Fibroblast of skin of left quadriceps (primary cell): ENCODE data around the gene SELENOS.

Experiments
- DNase-seq, 2 experiments: peaks; one replicate each; pipeline ENCODE4 v3.0.0-alpha.2; 2013; ENCODE audit warnings: low read depth in 2 of 2

Gene SELENOS

DNA sequence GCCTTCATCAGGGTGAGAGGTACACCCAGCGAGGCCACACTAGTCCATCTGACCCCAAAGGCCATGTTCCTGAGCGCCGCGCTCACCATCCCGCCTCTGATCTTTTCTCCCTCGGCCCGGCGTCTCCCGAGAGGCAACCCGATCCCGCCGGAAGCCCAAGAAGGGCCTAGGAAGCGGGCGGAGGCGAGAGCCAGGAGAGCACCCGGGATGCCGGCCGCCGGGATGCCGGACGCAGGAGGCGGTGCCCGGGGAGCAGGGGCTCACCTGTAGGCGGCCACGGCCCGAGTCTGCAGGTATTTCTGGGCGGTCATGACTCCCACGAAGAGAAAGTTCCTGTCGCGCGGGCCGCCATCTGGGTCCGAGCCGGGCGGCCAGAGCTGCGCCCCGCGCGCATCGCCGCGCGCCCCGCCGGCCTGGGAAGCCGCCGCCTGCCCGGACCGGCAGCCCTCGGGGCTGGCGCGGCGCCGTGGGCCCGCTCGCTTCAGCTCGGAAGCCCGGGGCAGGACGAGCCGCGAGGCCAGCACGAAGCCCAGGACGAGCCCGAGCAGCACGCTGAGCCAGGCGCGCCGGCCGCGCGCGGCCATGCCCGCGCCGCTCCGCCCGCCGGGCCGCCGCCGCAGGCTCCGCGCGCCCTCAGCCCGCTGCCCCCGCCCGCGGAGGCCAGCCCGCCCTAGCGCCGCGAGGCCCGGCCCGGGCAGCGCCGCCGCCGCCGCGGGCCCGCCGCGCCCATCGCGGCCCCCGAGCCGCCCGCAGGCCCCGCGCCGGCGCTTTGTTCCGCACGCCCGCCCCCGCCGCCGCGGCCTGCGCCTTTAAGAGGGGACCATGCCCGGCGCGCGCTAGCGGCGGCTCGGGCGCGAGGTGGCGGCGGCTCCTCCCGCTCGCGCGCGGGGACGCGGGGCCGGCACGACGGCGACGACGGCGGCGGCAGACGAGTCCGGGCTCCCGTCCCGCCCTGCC is 26.1 kb downstream of the SELENOS start:
- DNase-seq = no peak

DNA sequence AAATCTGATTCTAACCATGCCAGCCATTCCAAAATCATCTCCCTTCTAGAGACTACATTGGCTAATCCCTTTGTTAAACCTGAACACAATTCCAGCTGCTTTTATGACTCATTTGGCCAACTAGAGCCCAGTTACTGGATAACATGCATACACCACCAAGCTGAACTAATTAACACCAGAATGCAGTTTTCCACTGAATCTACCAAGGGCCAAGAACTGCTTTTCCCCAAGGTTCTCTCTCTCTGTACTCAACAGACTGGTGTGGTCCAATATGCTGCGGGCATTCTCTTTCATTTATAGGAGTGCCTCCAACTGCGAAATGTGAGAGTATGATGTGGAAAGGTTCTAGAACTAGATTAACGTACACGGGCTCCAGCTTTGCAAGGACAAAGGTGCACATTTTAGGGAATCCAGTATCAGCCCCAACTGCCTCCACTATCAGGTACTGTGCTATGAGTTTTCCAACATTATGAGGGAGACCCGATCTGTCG is 26.9 kb downstream of the SELENOS start:
- DNase-seq = peak; percentile 79 to 80

DNA sequence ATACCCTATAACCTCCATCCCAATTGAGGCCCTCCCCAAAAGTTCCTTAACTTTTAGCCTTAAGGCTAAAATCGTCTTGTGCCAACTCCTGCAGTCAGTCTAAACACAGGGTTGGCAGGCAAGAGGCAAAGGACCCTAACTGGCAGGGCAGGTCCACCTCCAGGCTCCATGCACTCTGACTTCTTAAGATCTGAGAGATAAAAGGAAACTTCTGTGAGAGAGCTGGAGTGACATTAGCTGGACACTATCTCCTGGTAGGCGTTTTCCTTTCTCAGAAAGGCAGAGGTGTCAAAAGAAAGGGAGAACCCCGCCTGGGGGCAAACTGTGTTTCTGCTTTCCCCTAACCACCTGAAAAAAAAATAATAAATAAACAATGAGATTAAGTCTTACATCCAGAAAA is 29.0 kb downstream of the SELENOS start:
- DNase-seq = no peak

DNA sequence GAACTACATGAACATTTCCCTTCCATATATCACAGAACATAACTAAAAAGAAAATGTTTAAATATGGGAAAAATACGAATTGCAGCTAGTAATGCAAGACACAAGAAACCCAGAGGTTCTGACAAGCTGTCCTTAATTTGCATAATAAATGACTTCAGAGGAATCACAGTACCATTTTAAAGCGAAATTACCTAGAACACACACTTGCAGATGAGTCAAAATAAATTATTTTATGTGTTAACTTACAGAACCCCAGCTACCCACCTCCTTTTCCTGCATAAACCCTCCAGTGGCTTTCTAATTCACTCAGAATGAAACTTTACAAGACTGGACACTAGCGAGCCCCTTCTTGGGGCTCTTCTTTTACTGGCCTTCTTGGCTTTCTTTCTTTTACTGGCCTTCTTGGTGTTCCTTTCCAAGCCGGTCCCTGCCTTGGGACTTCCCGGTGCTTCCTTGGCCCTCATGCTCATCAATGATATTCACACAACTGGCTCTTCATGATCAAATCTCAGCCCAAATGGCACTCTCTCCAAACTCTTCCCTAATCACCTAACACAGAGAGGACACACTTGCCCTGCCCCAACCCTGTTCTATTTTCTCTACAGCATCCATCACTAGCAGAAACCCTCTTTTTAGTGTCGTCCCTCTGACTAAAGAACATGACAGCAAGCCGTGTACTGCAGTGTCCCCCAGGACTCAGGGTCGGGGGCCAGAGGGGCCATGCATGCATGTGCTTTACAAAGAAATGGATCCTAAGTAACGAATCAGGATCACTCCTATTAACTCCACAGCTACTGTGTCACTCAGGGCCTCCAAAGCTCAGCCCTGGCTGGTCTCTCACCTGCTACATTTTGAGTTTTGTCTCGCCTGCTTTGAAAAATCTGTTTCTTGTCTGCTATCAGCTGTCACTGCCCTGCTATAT is 30.2 kb downstream of the SELENOS start:
- no peak for DNase-seq

DNA sequence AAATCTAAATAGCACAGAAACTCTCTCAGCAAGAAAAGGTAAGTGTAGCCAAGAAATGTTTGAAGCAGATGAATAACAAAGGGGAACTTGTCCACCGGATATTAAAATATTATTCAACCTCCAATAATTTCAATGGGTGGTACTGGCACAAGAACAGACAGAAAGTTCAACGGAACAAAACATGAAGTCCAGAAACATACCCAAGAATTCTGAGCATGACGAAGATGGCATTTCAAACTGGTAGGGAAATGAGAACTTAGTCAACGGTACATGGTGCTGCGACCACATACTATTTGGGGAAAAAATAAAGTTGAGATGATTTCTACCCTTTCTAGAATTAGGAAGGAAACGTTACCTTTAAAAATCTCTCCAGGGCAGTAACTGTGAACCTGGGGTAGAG is 30.9 kb downstream of the SELENOS start:
- DNase-seq = no peak

DNA sequence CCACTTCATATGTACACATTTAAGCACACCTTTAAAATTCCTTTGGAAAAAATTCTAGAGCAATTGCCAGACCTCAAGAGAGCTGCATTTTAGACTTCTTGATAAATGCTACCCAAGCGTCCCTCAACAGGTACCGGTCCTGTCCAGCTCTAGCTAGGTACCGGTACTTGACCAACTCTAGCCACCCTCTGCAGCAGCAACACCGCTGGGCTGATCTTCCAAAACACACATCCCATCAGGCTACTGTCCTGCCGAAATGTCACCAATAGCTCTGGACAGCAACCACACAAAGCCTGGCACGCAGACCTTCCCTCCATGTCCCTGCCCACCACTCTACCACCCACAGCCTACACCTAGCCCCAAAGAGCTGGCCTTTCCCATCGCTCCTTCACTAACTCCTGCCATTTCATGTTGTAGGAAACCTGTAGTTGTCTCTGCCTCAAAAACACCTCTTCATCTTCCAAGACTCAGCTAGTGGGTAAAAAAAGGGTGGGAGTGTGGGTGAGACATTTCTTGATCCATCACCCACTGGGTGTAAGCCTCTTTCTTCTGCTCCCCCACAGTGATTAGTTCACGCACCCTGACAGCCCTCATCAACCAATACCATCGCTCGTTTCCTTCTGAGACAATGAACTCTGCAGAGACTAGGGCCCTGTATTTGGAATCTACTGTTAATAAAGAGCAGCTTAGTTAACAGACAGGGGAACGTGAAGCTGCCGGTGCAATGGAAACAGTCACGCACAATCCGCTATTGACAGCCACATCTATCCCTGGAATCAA is 32.2 kb downstream of the SELENOS start:
- DNase-seq = no peak

DNA sequence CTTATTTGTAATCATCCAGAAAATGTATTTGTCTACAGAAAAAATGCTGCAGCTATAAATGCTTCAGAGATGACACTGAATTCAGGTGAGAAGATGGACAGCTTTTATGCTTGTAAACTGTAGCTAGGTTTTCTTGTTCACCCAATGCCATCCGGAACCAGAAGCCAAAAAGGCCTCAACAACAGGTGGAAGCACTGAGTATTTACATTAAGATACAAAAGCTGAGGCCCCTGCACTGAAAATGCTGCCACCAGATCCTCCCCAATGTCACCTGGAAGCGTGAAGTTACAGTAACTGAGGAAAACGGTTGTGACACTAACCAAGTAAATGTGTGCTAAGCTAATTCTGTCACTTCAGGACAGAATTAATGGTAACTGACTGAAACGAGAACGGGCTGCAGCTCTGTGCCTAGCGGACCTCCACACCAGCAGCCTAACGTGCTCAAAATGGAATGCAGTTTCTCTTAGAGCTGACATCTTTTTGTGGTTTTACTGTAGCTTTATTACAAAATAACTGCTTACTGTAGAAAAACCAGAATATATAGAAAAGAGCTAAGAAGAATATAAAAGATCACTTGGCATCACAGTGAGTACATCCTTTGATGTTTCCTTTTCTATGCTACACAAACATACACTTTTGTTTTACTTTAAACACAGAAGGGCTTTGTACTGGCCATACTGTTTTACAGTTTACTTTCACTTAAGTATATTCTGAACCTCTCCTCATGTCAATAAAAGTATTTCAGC is 33.1 kb downstream of the SELENOS start:
- no peak for DNase-seq

DNA sequence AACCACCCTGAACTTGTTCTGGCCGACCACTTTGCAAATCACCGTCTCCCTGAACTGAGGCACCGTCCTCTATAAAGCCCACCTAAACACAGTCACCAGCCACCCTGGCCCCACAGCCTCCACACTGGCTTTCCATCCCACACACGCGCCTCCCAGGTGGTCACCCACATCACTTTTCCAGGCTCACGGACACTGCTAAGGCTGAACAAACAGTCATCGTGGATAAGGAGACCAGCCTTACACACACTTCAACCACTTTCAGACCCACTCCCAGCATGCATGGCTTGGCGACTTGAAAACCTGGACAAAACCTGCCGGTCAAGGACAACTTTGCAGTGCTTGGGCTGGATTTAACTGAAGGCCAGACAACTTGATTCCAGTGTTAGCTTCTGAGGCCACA is 33.9 kb downstream of the SELENOS start:
- no peak for DNase-seq

DNA sequence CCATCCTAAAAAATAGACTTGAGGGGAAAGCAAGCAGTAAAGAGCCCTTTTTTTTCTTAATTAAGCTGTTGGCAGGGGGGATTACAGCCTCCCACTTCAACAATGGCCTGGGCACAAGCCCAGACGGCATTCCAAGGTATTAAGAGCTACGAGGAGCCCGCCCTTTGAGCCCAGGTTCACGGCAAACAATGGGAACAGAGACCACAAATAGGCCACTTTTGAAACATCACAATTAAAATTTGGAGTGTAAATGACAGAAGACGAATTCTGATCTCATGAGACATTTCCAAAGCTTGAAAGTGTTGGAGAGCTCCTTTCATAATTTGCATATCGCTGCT is 34.3 kb downstream of the SELENOS start:
- no peak for DNase-seq

DNA sequence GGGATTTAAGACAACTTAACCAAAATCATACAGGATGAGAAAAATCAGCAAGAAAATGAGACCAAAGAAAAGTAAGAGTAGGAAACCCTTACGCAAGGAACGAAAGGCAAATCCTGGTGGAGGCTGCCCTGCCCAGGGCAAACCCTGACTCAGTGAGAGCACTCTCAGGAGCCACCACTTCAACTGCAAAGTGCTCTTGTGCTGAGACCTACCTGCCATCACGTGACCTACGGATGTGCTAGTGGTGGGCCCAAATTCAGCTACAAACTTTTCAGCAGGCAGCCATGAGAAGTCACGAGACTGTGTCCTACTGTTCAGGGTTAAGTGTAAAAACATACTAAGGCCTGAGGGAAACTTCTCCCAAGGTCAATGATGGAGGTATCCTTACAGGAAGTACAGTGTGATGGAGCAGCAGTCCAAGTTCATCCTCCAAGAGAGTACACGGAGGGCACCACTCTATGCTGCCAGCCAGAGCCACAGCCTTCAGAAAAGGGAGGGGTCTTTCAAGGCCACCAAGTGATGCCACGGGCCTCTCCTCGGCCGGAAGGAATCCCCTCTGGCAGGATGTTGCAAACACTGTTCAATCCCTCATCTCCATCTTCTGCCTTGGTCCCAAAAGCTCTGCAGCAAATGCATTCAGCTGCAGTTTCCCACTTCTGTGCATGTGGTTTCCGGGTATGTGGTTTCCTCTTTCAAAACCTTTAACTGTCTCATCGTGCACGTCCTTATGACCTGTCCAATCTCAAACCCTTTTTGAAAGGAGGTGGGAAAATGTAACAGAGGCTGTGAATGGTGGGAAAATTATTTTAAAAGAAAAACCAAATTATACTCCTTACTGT is 34.9 kb downstream of the SELENOS start:
- no peak for DNase-seq

DNA sequence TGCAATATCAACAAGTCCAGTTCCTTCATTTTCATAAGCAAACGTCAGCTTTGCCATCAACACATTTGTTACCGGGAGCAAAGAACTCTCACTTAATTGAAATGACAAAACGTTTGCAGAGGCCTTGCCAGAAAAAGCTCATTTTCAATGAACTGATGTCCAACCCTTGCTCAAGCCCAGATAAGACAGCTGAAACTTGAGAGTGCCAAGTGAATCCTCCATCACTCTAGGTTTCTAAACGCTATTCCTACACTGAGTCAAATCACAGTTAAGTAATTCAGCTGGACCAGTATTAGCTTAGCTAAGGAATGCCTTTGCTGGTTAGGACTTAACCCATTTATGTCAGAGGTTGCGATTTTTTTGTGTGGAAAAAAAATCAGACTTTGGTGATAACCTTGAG is 36.9 kb downstream of the SELENOS start:
- no peak for DNase-seq

DNA sequence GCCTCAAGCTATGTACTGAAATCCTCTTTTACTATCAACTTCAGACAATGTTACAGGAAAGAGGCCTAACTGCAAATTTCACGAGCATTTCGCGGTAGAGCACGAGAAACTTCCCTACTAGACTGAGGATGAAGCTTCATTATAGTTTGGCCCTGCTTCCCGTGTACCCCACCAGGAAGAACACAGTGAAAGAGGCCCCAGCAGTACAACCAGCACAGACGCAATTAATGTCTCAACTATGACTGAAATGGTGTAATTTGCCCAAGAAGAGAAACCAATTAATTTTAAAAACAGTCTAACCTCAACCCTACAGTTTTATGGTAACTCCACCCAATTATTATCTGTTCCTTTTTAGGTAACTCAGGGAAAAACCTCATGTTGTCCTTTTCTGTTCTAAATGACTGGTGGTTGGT is 37.6 kb downstream of the SELENOS start:
- no peak for DNase-seq

DNA sequence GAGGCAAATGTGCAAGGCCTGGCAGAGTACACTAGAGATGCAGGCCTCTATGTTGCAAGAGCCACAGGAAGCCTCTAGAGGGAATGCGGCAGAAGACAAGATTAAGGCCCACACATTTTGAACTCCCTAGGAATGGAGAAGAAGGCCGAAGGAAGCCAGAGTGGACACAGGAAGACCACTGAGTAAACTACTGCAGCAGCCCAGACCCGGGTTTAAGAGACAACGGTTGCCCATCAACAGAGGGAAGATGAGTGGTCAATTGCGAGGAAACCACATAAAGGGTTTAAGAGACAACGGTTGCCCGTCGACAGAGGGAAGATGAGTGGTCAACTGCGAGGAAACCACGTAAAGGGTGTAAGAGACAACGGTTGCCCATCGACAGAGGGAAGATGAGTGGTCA is 40.0 kb downstream of the SELENOS start:
- DNase-seq = no peak

DNA sequence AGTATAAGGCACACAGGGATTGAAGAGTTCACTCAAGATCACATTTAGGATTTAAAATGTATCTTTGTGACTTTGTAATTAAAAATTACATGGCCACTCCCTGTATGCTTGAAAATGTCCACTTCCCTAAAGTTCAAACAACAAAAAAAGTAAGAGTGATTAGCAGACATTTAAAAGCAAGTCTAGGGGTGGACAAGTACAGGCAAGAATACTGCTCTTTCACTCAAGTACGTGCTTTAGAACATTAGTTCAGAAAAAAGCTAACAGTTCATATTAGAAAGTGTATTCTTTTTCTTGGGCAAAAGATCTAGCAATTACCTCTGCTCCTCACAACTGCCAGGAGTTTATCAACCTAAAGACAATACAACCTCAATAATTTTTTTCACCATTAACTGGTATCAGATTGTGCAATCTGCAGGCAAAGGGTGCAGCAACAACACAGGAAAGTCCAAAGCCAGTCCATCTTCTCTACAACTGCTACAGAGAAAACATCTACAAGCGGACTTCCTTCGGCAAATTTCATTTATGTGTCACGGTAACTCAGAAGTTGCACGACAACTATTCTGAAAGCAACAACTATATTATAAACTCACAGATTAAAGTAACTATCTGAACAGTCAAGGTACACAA is 43.5 kb downstream of the SELENOS start:
- DNase-seq = no peak

DNA sequence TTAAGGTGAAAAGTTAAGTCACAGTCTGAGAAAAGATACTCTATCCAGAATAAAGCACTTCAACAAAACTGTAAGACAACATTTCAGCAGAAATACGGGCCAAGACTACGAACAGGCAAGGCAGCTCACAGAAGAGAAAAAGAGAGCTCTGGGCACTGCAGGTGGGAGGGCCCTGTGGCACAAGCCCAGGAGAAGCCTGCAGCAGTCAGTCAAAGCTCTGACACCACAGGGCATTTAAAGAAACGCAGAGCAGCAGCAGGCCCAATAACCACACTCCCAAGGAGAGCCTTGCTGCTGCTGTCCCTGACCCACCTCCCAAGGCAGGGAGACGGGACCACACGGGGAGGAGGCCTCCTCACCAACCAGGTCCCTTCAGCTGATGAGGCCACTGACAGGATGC is 44.6 kb downstream of the SELENOS start:
- DNase-seq = no peak

DNA sequence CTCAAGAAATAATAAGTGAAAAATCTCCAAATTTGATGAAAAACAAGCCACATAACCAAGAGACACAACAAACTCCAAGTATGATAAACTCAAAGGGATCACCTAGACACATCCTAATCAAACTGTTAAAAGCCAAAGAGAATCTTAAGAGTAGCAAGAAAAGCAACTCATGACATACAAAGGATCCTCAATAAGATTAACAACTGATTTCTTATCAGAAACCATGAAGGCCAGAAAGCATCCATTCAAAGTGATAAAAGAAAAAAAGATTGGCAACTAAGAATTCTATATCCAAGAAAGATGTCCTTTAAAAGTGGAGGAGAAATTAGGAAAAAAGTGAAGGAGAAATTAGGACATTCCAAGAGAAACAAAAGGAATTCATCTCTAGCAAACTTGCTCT is 49.0 kb downstream of the SELENOS start:
- no peak for DNase-seq

DNA sequence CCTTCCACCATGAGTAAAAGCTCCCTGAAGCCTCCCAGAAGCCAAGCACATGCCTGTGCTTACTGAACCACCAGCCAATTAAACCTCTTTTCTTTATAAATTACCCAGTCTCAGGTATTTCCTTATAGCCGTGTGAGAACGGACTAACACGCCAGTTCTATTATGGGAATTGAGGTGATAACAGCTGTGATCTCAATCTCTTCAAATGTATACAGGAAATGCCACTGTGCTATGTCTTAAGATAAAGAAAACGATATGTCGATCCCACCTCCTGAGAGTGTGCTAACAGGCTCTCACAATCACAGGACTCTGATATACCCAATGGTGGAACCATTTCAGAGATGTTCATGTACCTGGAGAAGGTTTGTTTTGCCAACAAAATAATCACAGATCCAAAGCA is 51.6 kb downstream of the SELENOS start:
- no peak for DNase-seq
